ENCODE measurements around the gene STON2.

- TF ChIP-seq CTCF (IDR thresholded peaks at IDR 0.05; ENCODE audit: poor library complexity) (no peak), EZH2 (IDR thresholded peaks at IDR 0.05; ENCODE audit: borderline replicate concordance) (no peak)
Observed at GRCh38 chr14:81305065-81305464, 95.1 kb downstream of the STON2 start.

Measured in hepatocyte (in vitro differentiated cells).